Measurements from ENCODE around the gene CEP97.

DNA sequence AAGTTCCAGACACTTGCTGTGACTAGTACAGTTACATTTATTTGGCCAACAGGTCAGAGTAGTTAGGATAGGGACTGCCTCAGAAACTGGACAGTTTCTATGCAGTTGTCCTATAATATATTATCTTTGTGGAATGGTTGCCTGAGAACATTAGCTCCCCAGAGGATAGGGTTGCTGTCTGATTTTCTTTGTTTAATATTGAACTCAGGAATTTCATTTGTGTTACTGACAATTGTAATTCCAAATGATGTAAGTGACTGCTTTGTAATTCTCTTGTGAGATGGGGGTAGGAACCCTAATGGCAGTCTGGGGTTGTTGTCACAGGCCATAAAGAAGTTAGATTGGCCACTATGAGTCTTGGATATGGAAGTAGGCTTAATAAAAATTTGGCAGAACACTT, 56.8 kb downstream of the CEP97 start:
- TF ChIP-seq, protein P1, sequence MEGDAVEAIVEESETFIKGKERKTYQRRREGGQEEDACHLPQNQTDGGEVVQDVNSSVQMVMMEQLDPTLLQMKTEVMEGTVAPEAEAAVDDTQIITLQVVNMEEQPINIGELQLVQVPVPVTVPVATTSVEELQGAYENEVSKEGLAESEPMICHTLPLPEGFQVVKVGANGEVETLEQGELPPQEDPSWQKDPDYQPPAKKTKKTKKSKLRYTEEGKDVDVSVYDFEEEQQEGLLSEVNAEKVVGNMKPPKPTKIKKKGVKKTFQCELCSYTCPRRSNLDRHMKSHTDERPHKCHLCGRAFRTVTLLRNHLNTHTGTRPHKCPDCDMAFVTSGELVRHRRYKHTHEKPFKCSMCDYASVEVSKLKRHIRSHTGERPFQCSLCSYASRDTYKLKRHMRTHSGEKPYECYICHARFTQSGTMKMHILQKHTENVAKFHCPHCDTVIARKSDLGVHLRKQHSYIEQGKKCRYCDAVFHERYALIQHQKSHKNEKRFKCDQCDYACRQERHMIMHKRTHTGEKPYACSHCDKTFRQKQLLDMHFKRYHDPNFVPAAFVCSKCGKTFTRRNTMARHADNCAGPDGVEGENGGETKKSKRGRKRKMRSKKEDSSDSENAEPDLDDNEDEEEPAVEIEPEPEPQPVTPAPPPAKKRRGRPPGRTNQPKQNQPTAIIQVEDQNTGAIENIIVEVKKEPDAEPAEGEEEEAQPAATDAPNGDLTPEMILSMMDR (IDR thresholded peaks at IDR 0.05; ENCODE audit: low read depth, low read length, poor library complexity, severe bottlenecking) = no peak
- no peak for TF ChIP-seq EZH2phosphoT487 (IDR thresholded peaks at IDR 0.05; ENCODE audit: borderline replicate concordance, low read length)

Data from DOHH2 (cell line).